GM23338 (cell line): ENCODE data around the gene HAUS5. TPM values are rescaled to one million over a fixed set of nuclear protein-coding genes. Genes with fewer than 3 reads are reported as not detected.

Experiments used
- polyA plus RNA-seq: library from polyadenylated mRNA; unstranded; fragments of >200 nt; fragmentation: Nextera tagmentation; extraction: Ambion mirVana; gene quantifications from 2 replicates; pipeline ENCODE4 v1.2.1, GENCODE V29; 2016
- total RNA-seq: library from RNA; depleted of rRNA; stranded (reverse); fragments of >200 nt; shearing (Covaris generic); gene quantifications from 2 replicates; pipeline ENCODE4 v1.2.3, GENCODE V29; 2014; rRNA removed

Gene HAUS5
- total and polyA plus RNA-seq, 2 experiments from 2014 or later, result 21.9 to 23.2 TPM

Other genes starting within 250 kb of the HAUS5 start
- gene GPR42, start 241.7 kb upstream of the HAUS5 start, total RNA-seq, result not detected in 2 replicates
- not detected in 2 replicates for gene GPR42, start 241.7 kb upstream of the HAUS5 start, polyA plus RNA-seq
- not detected in 2 replicates for gene FFAR2, start 164.5 kb upstream of the HAUS5 start, total RNA-seq
- gene FFAR2, start 164.5 kb upstream of the HAUS5 start, polyA plus RNA-seq, result not detected in 2 replicates
- gene KRTDAP, start 122.3 kb upstream of the HAUS5 start, total RNA-seq, result not detected in 2 replicates
- 1.6 and 2.7 TPM in 2 replicates for gene KRTDAP, start 122.3 kb upstream of the HAUS5 start, polyA plus RNA-seq
- 259 and 276 TPM in 2 replicates for gene DMKN, start 99.1 kb upstream of the HAUS5 start, total RNA-seq
- 569 and 615 TPM in 2 replicates for gene DMKN, start 99.1 kb upstream of the HAUS5 start, polyA plus RNA-seq
- gene SBSN, start 84.4 kb upstream of the HAUS5 start, total RNA-seq, result not detected in 2 replicates
- gene SBSN, start 84.4 kb upstream of the HAUS5 start, polyA plus RNA-seq, result 0.39 and 0.42 TPM in 2 replicates
- gene GAPDHS, start 79.3 kb upstream of the HAUS5 start, total RNA-seq, result not detected in 2 replicates
- gene GAPDHS, start 79.3 kb upstream of the HAUS5 start, polyA plus RNA-seq, result 0.21 TPM in 1 of 2 replicates, not detected in the other
- gene TMEM147, start 67.1 kb upstream of the HAUS5 start, total RNA-seq, result 164 and 170 TPM in 2 replicates
- 272 TPM in 2 replicates for gene TMEM147, start 67.1 kb upstream of the HAUS5 start, polyA plus RNA-seq
- gene ATP4A, start 49.1 kb upstream of the HAUS5 start, total RNA-seq, result 0.62 and 0.63 TPM in 2 replicates
- gene ATP4A, start 49.1 kb upstream of the HAUS5 start, polyA plus RNA-seq, result 0.61 and 1.0 TPM in 2 replicates
- gene PMIS2, start 26.6 kb upstream of the HAUS5 start, total RNA-seq, result not detected in 2 replicates
- gene PMIS2, start 26.6 kb upstream of the HAUS5 start, polyA plus RNA-seq, result not detected in 2 replicates
- gene RBM42, start 16.3 kb downstream of the HAUS5 start, total RNA-seq, result 58.3 and 74.7 TPM in 2 replicates
- gene RBM42, start 16.3 kb downstream of the HAUS5 start, polyA plus RNA-seq, result 78.2 and 82.9 TPM in 2 replicates
- 0.87 TPM in 1 of 2 replicates, not detected in the other for gene ETV2, start 29.0 kb downstream of the HAUS5 start, total RNA-seq
- gene ETV2, start 29.0 kb downstream of the HAUS5 start, polyA plus RNA-seq, result 1.5 and 1.7 TPM in 2 replicates
- gene COX6B1, start 35.6 kb downstream of the HAUS5 start, total RNA-seq, result 564 and 722 TPM in 2 replicates
- gene COX6B1, start 35.6 kb downstream of the HAUS5 start, polyA plus RNA-seq, result 1,532 and 1,702 TPM in 2 replicates
- gene UPK1A, start 53.8 kb downstream of the HAUS5 start, total RNA-seq, result 0.42 TPM in 1 of 2 replicates, not detected in the other
- 1.0 and 1.5 TPM in 2 replicates for gene UPK1A, start 53.8 kb downstream of the HAUS5 start, polyA plus RNA-seq
- 1.8 TPM in 1 of 2 replicates, not detected in the other for gene ZBTB32, start 91.8 kb downstream of the HAUS5 start, total RNA-seq
- gene ZBTB32, start 91.8 kb downstream of the HAUS5 start, polyA plus RNA-seq, result 0.45 and 0.65 TPM in 2 replicates
- gene KMT2B, start 105.3 kb downstream of the HAUS5 start, total RNA-seq, result 36.2 and 49.8 TPM in 2 replicates
- 15.5 and 15.8 TPM in 2 replicates for gene KMT2B, start 105.3 kb downstream of the HAUS5 start, polyA plus RNA-seq
- 7.8 and 14.4 TPM in 2 replicates for gene IGFLR1, start 129.7 kb downstream of the HAUS5 start, total RNA-seq
- 17.8 and 18.1 TPM in 2 replicates for gene IGFLR1, start 129.7 kb downstream of the HAUS5 start, polyA plus RNA-seq
- gene U2AF1L4, start 132.7 kb downstream of the HAUS5 start, total RNA-seq, result 13.1 and 14.3 TPM in 2 replicates
- gene U2AF1L4, start 132.7 kb downstream of the HAUS5 start, polyA plus RNA-seq, result 20.0 and 23.7 TPM in 2 replicates
- gene PSENEN, start 132.9 kb downstream of the HAUS5 start, total RNA-seq, result 18.5 and 20.6 TPM in 2 replicates
- gene PSENEN, start 132.9 kb downstream of the HAUS5 start, polyA plus RNA-seq, result 175 and 197 TPM in 2 replicates
- gene LIN37, start 135.8 kb downstream of the HAUS5 start, total RNA-seq, result 6.8 and 7.1 TPM in 2 replicates
- gene LIN37, start 135.8 kb downstream of the HAUS5 start, polyA plus RNA-seq, result 4.3 and 8.3 TPM in 2 replicates
- gene HSPB6, start 144.3 kb downstream of the HAUS5 start, total RNA-seq, result 0.27 and 0.87 TPM in 2 replicates
- gene HSPB6, start 144.3 kb downstream of the HAUS5 start, polyA plus RNA-seq, result 3.2 and 3.9 TPM in 2 replicates
- gene PROSER3, start 145.4 kb downstream of the HAUS5 start, total RNA-seq, result 14.7 and 28.0 TPM in 2 replicates
- gene PROSER3, start 145.4 kb downstream of the HAUS5 start, polyA plus RNA-seq, result 21.8 and 24.1 TPM in 2 replicates
- gene ARHGAP33, start 162.8 kb downstream of the HAUS5 start, total RNA-seq, result 17.7 and 22.1 TPM in 2 replicates
- 10.3 and 11.6 TPM in 2 replicates for gene ARHGAP33, start 162.8 kb downstream of the HAUS5 start, polyA plus RNA-seq
- gene PRODH2, start 200.1 kb downstream of the HAUS5 start, total RNA-seq, result not detected in 2 replicates
- not detected in 2 replicates for gene PRODH2, start 200.1 kb downstream of the HAUS5 start, polyA plus RNA-seq
- 0.58 and 1.0 TPM in 2 replicates for gene NPHS1, start 239.8 kb downstream of the HAUS5 start, total RNA-seq
- 0.47 and 1.3 TPM in 2 replicates for gene NPHS1, start 239.8 kb downstream of the HAUS5 start, polyA plus RNA-seq
- gene KIRREL2, start 244.2 kb downstream of the HAUS5 start, total RNA-seq, result 9.9 and 13.1 TPM in 2 replicates
- gene KIRREL2, start 244.2 kb downstream of the HAUS5 start, polyA plus RNA-seq, result 3.6 and 3.8 TPM in 2 replicates